Thymus (tissue), 11 donors: ENCODE results near the gene OR13C4. TPM values are rescaled to one million over a fixed set of nuclear protein-coding genes. Genes with fewer than 3 reads are reported as not detected.
"Not testable (repeated sequence)": the region's sequence is repeated elsewhere in the genome, so short reads cannot be mapped to it uniquely, and the experiment has no call there.

Experiments
- DNase-seq, 9 donors: peaks; one replicate each; pipeline ENCODE4 v3.0.0-alpha.2; 2013; ENCODE audit warnings: low spot score in 9 of 9, low read depth in 6 of 9, missing footprints in 1 of 9
- H3K27ac ChIP-seq, 2 donors: one replicate each; pipeline ENCODE4 v1.5.1; 2013; ENCODE audit warnings: control low read depth in 1 of 2, low read depth in 1 of 2, low read length in 1 of 2, mild to moderate bottlenecking in 1 of 2, moderate library complexity in 1 of 2
- H3K27me3 ChIP-seq, 2 donors: one replicate each; pipeline ENCODE4 v1.5.1; 2013; ENCODE audit warnings: low read length in 1 of 2; ENCODE audit not compliant: control insufficient read depth in 2 of 2, insufficient read depth in 1 of 2
- H3K36me3 ChIP-seq, 2 donors: one replicate each; pipeline ENCODE4 v1.5.1; 2013; ENCODE audit warnings: low read length in 1 of 2, mild to moderate bottlenecking in 1 of 2, moderate library complexity in 1 of 2; ENCODE audit not compliant: control insufficient read depth in 2 of 2, insufficient read depth in 2 of 2
- H3K4me1 ChIP-seq, 2 donors: one replicate each; pipeline ENCODE4 v1.5.1; 2013; ENCODE audit warnings: low read length in 2 of 2; ENCODE audit not compliant: control insufficient read depth in 2 of 2, insufficient read depth in 2 of 2
- H3K4me3 ChIP-seq, 2 donors: one replicate each; pipeline ENCODE4 v1.5.1; 2013; ENCODE audit warnings: low read length in 2 of 2, control low read depth in 1 of 2, mild to moderate bottlenecking in 1 of 2
- H3K9me3 ChIP-seq, 2 donors: one replicate each; pipeline ENCODE4 v1.5.1; 2013; ENCODE audit warnings: low read length in 1 of 2, mild to moderate bottlenecking in 1 of 2; ENCODE audit not compliant: control insufficient read depth in 2 of 2, insufficient read depth in 1 of 2
- WGBS: extraction: QIAGEN DNeasy Blood & Tissue Kit; methylation state at CpG from one replicate; pipeline ENCODE4 v1.1.7; 2013; 5-methylcytosine and 5-hydroxymethylcytosine counted together
- polyA plus RNA-seq: library from polyadenylated mRNA; stranded (reverse); fragments of 200-250 nt; gene quantifications from one replicate; pipeline ENCODE4 v1.2.3, GENCODE V29; 2013
- total RNA-seq: library from RNA; stranded (reverse); fragments of 120-200 nt; gene quantifications from one replicate; pipeline ENCODE4 v1.2.4, GENCODE V29; 2013
- donor health status: healthy.

OR13C4 gene
- total and polyA plus RNA-seq, 2 donors = not detected

DNA sequence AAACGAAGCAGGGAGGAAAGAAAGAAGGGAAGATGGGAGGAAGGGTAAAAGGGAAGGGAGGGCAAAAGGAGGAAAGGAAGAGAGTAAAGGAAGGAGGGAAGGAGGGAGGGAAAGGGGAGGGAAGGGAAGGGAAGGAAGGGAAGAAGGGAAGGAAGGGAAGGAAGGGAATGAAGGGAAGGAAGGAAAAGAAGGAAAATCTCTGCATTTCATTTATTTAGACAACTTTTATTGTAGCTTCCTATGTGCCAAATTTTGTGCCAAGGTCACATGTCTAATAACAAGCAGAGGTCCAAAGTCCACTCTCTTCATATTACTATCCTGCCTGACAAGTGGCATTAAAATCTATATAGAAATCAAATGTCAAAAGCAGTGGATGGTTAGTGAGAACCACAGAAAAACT, 12.3 kb upstream of the OR13C4 start:
- Histone ChIP-seq H3K4me1 (no peaks in the 10 kb centered on the region), H3K27ac (no peak overlapping the region), H3K36me3 (no peaks in the 10 kb centered on the region), H3K9me3 (no peaks in the 10 kb centered on the region), H3K27me3 (no peaks in the 10 kb centered on the region), H3K4me3 (no peak overlapping the region)
- 57% methylated on average over 1 of the region's 1 CpG for WGBS
- DNase-seq = no peak

DNA sequence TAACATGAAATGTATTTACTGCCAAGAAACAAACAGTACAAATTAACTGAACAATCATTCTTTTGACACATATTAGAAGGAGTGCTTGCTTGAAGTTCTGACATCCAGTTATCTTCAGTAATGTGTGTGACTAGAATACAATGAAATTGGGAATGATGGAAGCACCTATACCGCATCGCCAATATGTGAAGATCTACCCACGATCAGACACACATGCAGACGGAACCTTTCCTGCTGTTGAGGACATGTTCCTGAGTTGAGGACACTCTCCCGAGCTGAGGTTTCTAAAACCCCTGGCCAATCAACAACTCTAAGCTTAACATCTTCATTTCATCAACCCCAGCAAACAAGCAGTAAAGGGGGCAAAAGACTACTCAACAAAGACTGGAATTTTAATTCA, 9.7 kb upstream of the OR13C4 start, which contains the start of gene OR13C3:
OR13C3 (minus strand) TSS at position 101 of the 400 bp plus-strand sequence. CDS start 133 bp downstream, outside the sequence.
- WGBS = 97% methylated on average over 5 of the region's 5 CpGs
- Histone ChIP-seq H3K4me3 (no peak within 1 kb of the TSS), H3K36me3 (no peaks in the 10 kb centered on the region), H3K27me3 (no peaks in the 10 kb centered on the region), H3K4me1 (no peaks in the 10 kb centered on the region), H3K27ac (no peak within 1 kb of the TSS), H3K9me3 (no peaks in the 10 kb centered on the region)
- no peak for DNase-seq

DNA sequence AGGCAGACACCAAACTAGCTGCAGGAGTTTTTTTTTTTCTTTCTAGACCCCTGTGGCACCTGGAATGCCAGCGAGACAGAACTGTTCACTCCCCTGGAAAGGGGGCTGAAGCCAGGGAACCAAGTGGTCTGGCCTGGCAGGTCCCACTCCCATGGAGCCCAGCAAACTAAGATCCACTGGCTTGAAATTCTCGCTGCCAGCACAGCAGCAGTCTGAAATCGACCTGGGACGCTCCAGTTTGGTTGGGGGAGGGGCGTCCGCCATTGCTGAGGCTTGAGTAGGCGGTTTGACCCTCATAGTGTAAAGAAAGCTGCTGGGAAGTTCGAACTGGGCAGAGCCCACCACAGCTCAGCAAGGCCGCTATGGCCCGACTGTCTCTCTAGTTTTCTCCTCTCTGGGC, 6.8 kb downstream of the OR13C4 start:
- H3K27me3 ChIP-seq, H3K36me3 ChIP-seq, H3K4me1 ChIP-seq, H3K27ac ChIP-seq, DNase-seq, H3K9me3 ChIP-seq, H3K4me3 ChIP-seq: not testable (repeated sequence)
- 91% methylated on average over 10 of the region's 10 CpGs for WGBS

DNA sequence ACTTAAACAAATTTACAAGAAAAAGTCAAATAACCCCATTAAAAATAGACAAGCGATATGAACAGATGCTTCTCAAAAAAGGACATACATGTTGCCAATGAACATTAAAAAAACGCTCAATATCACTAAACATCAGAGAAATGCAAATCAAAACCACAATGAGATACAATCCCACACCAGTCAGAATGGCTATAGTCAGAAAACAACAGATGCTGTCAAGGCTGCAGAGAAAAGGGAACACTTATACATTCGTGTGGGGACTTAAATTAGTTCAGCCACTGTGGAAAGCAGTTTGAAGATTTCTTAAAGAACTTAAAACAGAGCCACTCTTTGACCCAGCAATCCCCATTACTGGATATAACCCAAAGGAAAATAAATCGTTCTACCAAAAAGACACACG, 12.1 kb downstream of the OR13C4 start:
- no peak overlapping the region for H3K27ac ChIP-seq

DNA sequence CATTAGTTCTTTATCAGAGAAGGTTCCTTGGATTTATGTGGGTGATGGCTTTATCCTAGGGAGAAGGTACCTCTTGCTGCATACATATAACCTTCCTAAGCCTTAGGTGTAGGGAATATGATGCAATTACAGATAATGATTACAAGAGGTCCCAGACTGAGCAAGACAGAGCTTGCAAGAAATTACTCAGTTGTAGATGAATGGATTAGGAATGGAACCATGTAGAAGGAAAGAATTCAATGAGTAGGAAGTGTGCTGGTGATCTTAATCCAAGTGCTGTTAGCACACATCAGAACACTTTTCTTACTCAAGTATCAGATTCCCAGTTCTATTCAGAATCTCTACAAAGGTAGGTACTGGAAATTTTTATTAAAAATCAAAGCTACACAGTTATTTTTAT, 20.4 kb downstream of the OR13C4 start:
- DNase-seq = no peak
- Histone ChIP-seq H3K4me3 (no peak overlapping the region), H3K9me3 (no peaks in the 10 kb centered on the region), H3K27ac (no peak overlapping the region), H3K36me3 (no peaks in the 10 kb centered on the region), H3K27me3 (no peaks in the 10 kb centered on the region), H3K4me1 (no peaks in the 10 kb centered on the region)

More for the DNA sequence above, 12.1 kb downstream of the OR13C4 start:
- DNase-seq = no peak
- no peaks in the 10 kb centered on the region for H3K27me3 ChIP-seq
- H3K4me3 ChIP-seq = no peak overlapping the region
- no peaks in the 10 kb centered on the region for H3K9me3 ChIP-seq
- H3K36me3 ChIP-seq = no peaks in the 10 kb centered on the region
- no peaks in the 10 kb centered on the region for H3K4me1 ChIP-seq
- 85% methylated on average over 5 of the region's 5 CpGs for WGBS

DNA sequence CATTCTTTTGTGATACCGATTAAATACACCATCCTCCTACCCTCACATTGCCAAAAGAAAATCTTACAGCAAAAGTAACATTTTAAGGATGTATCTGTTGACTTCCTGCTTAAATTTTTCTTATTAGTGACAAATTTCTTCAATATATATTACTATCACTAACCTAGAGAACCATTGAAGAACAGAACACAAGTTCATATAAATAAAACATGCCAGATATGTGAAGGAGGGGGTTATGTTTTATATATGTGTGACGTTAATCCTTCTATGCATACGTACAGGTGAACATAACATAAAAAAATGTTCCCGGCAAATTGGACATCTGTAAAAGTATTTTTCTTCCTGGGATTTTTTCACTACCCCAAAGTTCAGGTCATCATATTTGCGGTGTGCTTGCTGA, 23.0 kb downstream of the OR13C4 start, which contains the start of gene OR13F1:
OR13F1 (plus strand) TSS at position 301 of the 400 bp plus-strand sequence; CDS start at position 301, 0 bp downstream.
- 97% methylated on average over 5 of the region's 5 CpGs for WGBS
- Histone ChIP-seq H3K27me3 (no peaks in the 10 kb centered on the region), H3K27ac (no peak within 1 kb of the TSS), H3K9me3 (no peaks in the 10 kb centered on the region), H3K4me3 (no peak within 1 kb of the TSS), H3K36me3 (no peaks in the 10 kb centered on the region), H3K4me1 (no peaks in the 10 kb centered on the region)
- DNase-seq = no peak

DNA sequence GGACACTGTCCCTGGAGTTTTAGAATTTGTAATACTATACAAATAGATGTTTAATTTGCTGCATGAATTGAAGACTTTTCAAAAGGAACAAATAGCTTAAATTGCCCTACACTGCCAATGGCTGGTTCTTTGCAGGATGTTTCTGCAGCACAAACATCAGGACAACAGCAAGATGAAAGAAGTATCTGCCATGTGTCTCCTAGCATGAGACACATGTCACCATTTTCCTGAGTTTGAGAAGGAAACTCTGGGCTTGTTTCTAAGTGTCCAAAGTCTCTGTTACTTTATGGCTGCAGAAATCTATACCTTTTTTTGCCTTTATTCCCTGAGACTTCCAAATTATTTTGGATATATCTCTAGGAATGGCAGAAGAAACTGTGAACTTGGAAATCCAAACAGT, 23.6 kb downstream of the OR13C4 start:
- Histone ChIP-seq H3K4me1 (no peaks in the 10 kb centered on the region), H3K27ac (no peak overlapping the region), H3K4me3 (no peak overlapping the region), H3K27me3 (no peaks in the 10 kb centered on the region), H3K36me3 (no peaks in the 10 kb centered on the region), H3K9me3 (no peaks in the 10 kb centered on the region)
- no peak for DNase-seq

DNA sequence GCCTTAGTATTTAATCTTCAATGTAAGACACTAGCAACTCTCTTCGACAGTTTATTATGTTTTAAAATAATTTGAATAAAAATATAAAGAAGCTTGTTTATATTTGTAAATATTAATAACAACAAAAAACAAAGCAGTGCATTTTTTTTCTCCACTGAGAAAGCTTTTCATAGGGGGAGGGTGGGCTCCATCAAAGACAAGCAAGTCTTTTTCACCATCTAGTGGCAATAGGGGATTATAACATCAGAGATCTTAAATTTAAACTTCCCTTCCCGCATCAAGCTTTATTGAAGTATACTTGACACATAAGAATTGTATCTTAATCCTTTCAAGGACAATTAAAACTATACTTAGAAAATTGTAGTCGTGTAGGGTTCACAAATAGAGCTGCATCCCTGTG, 32.2 kb downstream of the OR13C4 start:
- Histone ChIP-seq H3K27me3 (no peaks in the 10 kb centered on the region), H3K4me1 (no peaks in the 10 kb centered on the region), H3K36me3 (no peaks in the 10 kb centered on the region), H3K9me3 (no peaks in the 10 kb centered on the region), H3K27ac (no peak overlapping the region), H3K4me3 (no peak overlapping the region)
- WGBS = 52% methylated on average over 3 of the region's 3 CpGs
- DNase-seq = no peak

DNA sequence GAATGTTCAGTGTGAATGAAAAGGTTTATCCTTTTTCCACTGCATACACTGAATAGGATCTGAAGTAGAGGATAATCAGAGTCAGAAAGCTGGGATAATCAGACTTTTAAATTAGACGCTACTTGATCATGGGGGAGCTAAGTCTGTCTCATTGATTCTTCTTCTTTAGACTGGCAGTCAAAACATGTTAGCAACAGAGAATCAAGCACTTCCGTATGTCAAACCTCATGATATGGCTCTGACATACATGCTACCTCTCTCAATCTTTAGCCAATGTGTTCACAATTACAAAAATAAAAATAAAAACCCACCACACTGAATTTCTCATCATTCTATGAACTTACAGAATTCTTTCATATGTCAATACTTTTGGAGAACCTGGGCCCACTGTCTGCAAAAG, 42.0 kb downstream of the OR13C4 start:
- no peak for DNase-seq
- H3K4me1 ChIP-seq = no peaks in the 10 kb centered on the region
- 95% methylated on average over 2 of the region's 2 CpGs for WGBS
- H3K36me3 ChIP-seq = no peaks in the 10 kb centered on the region
- H3K27me3 ChIP-seq = no peaks in the 10 kb centered on the region
- H3K4me3 ChIP-seq = no peak overlapping the region
- H3K27ac ChIP-seq = no peak overlapping the region
- H3K9me3 ChIP-seq = no peaks in the 10 kb centered on the region
